ENCODE results near the gene MCTP1.

DNA sequence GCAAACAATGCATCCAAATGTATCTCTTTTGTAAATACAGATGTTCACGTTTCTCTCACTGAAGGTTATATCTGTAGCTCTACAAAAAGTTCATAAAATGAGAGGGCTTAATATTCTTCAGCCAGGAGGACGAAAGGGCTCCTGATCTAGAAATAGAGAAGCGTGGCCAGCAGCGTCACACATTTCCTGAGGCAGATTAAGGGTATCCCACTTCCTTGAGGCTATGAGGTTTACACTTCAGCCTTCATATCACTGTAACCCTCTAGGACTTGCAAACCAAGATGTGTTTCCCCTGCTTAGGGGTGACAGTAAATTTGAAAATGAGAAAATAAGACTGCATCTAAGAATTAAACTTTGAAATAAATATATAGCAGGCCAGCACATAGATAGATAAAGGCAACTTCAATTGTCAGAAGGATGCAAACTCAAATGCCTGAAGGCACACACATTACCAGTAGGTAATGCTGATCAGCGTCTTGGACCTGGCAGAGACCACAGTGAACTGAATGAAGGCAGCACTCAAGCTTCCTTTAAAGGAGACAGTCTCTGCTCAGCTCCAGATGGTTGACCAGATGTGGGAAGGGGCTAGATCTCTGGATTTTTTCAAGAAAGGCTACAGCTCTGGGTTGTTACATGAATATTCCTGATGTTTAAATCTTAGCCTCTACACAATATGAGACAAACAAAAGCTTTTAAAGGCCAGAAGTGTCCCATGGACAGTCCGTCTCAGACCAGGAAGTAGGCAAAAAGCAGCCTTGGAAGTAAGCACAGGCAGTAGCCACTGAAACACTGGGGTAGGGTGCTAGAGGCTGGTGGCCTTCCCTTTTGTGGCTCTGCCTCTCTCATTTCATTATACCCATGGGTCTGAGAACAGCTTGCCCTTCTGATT, 197.7 kb downstream of the MCTP1 start:
- TF ChIP-seq, protein P1, sequence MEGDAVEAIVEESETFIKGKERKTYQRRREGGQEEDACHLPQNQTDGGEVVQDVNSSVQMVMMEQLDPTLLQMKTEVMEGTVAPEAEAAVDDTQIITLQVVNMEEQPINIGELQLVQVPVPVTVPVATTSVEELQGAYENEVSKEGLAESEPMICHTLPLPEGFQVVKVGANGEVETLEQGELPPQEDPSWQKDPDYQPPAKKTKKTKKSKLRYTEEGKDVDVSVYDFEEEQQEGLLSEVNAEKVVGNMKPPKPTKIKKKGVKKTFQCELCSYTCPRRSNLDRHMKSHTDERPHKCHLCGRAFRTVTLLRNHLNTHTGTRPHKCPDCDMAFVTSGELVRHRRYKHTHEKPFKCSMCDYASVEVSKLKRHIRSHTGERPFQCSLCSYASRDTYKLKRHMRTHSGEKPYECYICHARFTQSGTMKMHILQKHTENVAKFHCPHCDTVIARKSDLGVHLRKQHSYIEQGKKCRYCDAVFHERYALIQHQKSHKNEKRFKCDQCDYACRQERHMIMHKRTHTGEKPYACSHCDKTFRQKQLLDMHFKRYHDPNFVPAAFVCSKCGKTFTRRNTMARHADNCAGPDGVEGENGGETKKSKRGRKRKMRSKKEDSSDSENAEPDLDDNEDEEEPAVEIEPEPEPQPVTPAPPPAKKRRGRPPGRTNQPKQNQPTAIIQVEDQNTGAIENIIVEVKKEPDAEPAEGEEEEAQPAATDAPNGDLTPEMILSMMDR (IDR thresholded peaks at IDR 0.05): no peak
- no peak for TF ChIP-seq POLR2A (IDR thresholded peaks at IDR 0.05)
